GM18499 (cell line): Measurements from ENCODE around the gene PSENEN.

ENCODE experiments used
- ATAC-seq: cut with Tn5 transposase; IDR thresholded peaks from one replicate; pipeline ENCODE4 v1.9.1; 2021; ENCODE audit warnings: moderate number of reproducible peaks; ENCODE audit not compliant: insufficient read depth, unreplicated experiment

Gene PSENEN

DNA sequence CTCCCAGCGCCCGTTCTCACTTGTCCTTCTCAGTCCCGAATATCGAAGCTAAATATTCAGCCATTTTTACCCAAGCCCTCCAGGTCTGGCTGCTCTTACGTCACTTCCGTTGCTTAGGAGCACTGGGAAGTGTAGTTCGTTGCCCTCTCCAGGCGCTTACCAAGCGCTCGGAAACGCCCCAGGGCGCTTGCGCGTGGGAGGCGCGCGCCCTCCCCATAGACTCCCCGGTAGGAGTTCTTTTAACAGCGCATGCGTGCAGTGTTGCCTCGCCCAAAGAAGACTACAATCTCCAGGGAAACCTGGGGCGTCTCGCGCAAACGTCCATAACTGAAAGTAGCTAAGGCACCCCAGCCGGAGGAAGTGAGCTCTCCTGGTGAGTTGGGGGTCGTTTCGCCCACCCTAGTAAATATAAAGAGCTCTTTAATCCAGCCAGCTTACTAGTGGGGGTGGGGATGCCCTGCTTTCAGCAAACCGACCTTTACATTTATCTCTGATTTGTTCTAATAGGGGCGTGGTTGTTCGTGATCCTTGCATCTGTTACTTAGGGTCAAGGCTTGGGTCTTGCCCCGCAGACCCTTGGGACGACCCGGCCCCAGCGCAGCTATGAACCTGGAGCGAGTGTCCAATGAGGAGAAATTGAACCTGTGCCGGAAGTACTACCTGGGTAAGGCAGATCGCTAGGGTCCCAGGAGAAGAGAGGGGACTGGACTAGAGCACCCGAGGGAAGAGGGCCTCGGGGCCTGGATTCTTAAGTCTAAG lies at the start of gene PSENEN, which contains the start of gene U2AF1L4:
PSENEN (plus strand) TSS at position 324 of the 759 bp plus-strand sequence; CDS start at position 604, 280 bp downstream.
U2AF1L4 (minus strand) TSS at position 91 of the 759 bp plus-strand sequence; CDS start at position 64, 27 bp downstream.
- peak; percentile 33 for ATAC-seq

DNA sequence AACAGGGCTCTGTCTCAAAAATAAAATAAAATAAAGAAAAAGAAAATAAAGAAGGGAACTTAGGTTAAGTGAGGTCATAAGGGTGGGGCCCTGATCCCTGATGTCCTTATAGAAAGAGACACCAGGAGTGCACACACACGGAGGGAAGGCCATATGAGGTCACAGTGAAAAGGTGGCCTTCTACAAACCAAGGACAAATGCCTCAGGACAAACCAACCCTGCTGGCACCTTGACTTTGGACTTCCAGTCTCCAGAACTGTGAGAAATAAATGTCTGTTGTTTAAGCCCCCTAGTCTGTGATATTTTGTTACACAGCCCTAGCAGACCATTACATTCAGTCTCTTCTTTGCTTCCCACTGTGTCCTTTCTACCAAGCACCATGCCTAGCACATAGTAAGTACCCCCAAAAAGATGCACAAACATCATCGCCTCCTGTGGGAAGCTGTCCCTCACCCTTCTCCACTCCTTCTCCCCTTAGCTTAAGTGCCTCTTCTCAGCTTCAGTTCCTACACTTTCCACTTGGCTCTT lies 49.5 kb upstream of the PSENEN start:
- ATAC-seq: no peak

- ATAC-seq: no peak
These were observed 48.6 kb upstream of the PSENEN start for GRCh38 chr19:35696835-35697234.

DNA sequence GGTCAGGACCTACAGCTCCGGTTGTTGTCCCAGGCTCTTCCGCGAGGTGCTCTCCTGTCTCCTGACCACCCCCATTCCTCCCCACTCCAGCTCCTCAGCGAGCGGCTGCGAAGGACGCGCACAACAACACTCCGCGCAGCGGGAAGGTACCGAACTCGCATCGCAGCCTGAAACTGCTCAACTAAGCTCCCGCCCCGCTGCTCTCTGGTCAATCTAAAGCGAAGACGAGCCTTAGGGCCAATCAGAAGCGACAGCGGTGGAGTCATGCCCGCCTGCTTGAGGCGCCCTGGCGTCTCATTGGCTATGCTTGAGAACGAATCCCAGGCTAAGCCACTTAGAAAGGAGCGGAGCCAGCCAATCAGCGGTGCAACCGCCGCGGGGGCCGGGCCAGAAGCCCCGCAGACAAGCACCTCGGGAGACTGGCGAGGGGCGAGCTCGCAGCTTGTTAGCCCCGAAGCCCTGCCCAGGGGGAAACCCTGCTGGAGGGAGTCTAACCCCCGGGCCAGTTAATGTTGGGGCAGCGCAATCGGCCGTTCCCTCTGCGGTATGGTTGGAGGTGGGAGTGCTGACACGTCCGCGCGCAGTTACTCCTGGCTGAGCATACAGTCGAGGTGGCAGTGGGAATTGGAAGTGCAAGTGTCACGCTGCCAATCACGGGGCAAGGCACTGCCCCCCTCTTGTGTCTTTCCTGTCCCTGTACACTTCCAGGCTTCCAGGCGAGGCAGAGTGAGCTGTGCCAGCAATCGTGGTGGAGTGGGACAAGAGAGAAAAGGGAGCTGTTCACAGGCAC lies 43.0 kb upstream of the PSENEN start:
- peak; percentile 82 for ATAC-seq

GRCh38 chr19:35703343-35703742 lies 42.1 kb upstream of the PSENEN start:
- no peak for ATAC-seq

DNA sequence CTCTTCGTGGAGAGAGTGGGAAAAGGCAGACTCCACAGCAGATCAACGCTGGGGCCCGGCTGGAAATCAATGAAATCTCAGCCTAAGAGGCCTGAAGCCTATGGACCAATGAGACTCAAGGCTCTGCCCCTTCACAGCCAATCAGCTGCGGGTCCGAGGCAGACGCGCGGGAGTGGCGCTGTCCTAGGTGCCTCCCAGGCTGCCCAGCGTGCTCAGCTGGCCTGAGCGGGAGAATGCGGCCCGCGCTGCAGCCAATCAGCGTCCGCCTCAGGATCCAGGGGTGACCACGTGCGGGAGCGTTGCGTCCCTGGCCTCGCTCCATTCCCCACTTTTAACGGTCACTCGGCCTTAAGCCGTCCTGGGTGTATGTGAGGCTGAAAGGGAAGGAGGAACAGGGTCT lies 41.2 kb upstream of the PSENEN start, which contains the start of gene ZBTB32:
ZBTB32 (plus strand) TSS at position 341 of the 400 bp plus-strand sequence. CDS start 10,069 bp downstream, outside the sequence.
- no peak for ATAC-seq

GRCh38 chr19:35708391-35708790 lies 37.1 kb upstream of the PSENEN start:
- no peak for ATAC-seq

GRCh38 chr19:35710784-35711723 lies 34.4 kb upstream of the PSENEN start:
- peak; percentile 35 for ATAC-seq

DNA sequence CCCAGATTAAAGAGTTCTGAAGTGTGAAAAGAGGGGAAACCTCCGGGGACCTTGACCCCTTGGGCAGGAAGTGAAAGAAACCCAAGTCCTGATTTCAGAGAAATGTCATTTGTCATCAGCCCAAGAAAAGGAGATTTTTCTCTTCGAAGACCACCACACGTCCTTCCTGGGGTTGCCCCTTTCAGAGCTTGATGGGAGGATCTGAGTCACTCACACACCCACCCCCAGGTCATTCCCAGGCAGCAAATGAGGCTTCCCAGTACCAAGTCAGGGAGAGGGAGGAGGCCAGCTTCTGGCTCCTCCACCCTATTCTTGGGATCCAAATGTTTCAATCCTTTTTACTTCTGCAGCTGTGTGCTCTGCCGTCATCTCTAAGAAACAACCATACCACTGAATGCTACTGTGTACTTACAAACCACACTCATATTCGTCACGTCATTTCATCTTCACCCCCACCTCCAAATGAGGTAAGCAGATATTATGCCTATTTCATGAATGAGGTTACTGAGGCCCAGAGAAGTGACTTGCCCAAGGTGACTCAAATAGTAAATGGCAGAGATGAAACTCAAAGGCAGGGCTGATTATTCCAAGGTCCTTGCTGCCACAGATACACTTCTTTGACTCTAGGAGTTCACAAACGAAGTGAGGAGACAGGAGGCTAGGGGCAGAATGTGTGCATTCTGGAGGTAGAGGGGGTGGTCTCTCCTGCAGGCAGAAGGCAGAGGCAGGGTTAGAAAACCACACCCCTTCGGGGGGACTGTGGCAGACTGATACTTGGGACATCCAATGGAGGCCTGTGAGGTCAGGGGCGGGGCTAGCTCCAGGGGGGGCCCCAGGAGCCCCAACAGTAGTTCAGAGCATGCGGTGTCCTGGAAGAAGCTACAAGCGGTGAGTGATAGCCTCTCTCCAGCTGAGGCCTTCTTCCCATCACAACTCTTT lies 32.6 kb upstream of the PSENEN start:
- no peak for ATAC-seq

DNA sequence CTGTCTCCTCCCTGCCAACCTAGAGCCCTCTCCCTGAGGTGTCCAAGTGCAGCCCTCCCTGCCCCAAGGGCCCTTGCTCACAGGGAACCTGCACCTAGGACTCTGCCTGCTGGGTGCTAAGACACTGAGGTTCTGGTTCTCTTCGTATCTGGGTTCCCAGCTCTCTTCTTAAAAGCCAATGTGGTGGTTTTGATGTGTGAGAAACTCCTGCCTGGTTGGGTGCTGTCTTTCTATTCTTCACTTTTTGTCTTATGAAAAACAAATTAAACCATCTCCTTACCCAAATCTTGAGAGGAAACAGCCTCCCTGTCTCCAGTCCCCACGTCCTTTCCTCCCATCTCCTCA lies 32.0 kb upstream of the PSENEN start:
- no peak for ATAC-seq

DNA sequence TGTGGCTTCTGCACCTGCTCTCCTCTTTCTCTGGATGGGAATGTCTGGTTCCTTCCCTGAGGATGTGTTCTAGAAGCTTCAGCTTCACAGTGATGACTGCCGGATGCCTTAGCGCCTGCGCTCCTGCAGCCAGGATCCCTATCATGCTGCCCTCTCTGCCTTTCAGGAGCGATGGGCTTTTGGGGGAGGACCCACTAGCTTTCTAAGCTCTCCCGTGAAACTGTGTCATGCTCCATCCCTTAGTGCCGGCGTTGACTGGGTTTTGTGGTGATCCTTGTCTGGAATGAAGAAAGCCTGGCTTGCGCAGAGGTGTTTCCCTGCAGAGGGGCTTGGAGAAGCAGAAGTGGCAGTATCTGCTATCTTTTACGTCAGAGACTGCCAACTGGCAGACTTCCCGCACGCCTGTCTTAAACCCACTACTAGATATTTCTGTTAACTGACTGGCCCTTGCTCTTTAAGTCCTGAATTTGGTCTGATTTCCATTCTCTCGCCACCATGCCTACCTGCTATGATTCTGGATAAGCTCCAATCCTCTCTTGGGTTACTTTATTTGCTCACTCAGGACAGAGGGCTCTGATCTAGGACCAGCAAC lies 31.5 kb upstream of the PSENEN start:
- no peak for ATAC-seq

DNA sequence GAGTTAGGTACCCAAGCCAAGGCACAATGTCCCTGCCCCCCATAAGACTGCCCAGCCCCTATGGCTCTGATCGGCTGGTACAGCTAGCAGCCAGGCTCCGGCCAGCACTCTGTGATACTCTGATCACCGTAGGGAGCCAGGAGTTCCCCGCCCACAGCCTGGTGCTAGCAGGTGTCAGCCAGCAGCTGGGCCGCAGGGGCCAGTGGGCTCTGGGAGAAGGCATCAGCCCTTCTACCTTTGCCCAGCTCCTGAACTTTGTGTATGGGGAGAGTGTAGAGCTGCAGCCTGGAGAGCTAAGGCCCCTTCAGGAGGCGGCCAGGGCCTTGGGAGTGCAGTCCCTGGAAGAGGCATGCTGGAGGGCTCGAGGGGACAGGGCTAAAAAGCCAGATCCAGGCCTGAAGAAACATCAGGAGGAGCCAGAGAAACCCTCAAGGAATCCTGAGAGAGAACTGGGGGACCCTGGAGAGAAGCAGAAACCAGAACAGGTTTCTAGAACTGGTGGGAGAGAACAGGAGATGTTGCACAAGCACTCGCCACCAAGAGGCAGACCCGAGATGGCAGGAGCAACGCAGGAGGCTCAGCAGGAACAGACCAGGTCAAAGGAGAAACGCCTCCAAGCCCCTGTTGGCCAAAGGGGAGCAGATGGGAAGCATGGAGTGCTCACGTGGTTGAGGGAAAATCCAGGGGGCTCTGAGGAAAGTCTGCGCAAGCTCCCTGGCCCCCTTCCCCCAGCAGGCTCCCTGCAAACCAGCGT lies 30.7 kb upstream of the PSENEN start:
- no peak for ATAC-seq

- no peak for ATAC-seq
These were observed 30.1 kb upstream of the PSENEN start for GRCh38 chr19:35715355-35715809.

GRCh38 chr19:35715981-35716800 lies 29.3 kb upstream of the PSENEN start:
- no peak for ATAC-seq

DNA sequence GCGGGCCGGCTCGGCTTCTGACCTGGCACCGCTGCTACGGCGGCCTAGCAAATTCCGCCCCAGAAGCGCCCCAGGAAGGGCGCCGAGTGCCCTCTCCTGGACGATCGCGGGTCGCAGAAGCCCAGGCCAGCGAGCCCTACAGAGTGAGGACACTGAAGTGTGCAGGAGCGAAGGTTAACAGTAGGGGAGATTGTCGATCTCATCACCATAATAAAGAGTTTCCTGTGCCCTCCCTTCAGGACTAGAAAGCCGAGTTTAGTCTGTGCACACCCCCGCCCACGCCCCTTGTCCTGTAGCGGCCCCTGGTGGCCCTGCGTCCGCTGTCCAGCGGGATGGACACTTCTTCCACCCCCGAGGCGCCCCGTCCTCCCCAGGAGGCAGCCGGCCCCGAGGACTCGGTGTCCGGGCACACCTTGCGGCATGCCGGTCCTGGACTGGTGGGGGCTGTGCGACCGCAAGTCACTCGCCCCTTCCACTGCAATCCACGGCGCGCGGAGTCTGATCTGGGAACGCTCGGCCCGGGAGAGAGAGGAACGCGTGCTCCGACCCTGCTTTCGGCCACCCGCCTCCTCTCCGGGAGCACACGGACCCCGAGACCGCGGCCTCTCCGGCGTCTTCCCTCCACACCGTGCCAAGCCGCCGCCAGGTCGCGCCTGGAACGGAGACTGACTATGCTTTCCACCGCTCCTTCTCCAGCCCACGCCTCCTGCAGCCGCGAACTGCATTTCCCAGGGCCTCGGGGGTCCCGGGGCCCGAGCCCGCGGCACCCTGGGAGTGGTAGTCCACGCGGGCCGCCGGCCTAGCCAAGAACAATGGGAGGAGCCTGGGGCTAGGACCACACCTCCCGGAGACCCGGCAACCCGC lies 28.4 kb upstream of the PSENEN start:
- ATAC-seq: peak; percentile 37
